HL-60 (cell line): ENCODE measurements around the gene MLLT10.

Source experiments
- GABPA ChIP-seq: IDR thresholded peaks from 2 replicates; pipeline ENCODE4 v1.6.1; 2012; ENCODE audit warnings: low read depth
- POLR2AphosphoS5 ChIP-seq: IDR thresholded peaks from 2 replicates; pipeline ENCODE4 v1.6.1; 2012; ENCODE audit warnings: low read depth
- REST ChIP-seq: IDR thresholded peaks from 2 replicates; pipeline ENCODE4 v1.6.1; 2012; ENCODE audit warnings: low read depth; ENCODE audit not compliant: insufficient replicate concordance
- TF ChIP-seq, protein P1 (sequence below): IDR thresholded peaks from one replicate; pipeline ENCODE4 v1.5.1; 2011; ENCODE audit warnings: low read length, control low read depth, inconsistent platforms; ENCODE audit not compliant: insufficient read depth

GRCh38 chr10:21661935-21662334 is 127.9 kb downstream of the MLLT10 start:
- TF ChIP-seq GABPA (no peak), REST (no peak), POLR2AphosphoS5 (no peak)
- TF ChIP-seq, protein P1, sequence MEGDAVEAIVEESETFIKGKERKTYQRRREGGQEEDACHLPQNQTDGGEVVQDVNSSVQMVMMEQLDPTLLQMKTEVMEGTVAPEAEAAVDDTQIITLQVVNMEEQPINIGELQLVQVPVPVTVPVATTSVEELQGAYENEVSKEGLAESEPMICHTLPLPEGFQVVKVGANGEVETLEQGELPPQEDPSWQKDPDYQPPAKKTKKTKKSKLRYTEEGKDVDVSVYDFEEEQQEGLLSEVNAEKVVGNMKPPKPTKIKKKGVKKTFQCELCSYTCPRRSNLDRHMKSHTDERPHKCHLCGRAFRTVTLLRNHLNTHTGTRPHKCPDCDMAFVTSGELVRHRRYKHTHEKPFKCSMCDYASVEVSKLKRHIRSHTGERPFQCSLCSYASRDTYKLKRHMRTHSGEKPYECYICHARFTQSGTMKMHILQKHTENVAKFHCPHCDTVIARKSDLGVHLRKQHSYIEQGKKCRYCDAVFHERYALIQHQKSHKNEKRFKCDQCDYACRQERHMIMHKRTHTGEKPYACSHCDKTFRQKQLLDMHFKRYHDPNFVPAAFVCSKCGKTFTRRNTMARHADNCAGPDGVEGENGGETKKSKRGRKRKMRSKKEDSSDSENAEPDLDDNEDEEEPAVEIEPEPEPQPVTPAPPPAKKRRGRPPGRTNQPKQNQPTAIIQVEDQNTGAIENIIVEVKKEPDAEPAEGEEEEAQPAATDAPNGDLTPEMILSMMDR = no peak
